Neutrophil (primary cell): ENCODE data around the gene SLAMF7.

ENCODE experiments used
- H3K27ac ChIP-seq: fragments of 200-600 bp; sonication (generic); 2 replicates; pipeline ENCODE4 v1.5.1; 2016; ENCODE audit warnings: mild to moderate bottlenecking, moderate library complexity
- H3K27me3 ChIP-seq: fragments of 200-600 bp; sonication (generic); 2 replicates; pipeline ENCODE4 v1.6.0; 2016; ENCODE audit warnings: mild to moderate bottlenecking
- H3K36me3 ChIP-seq: fragments of 200-600 bp; sonication (generic); 2 replicates; pipeline ENCODE4 v1.5.1; 2017
- H3K4me1 ChIP-seq, 2 experiments: fragments of 200-600 bp in 1 of 2; sonication (generic) in 1 of 2; 1 replicate in 1 of 2; 2 replicates in 1 of 2; pipeline versions ENCODE4 v1.5.1 to v1.6.1; 2013 to 2016; ENCODE audit warnings: low read depth in 1 of 2, low read length in 1 of 2, mild to moderate bottlenecking in 1 of 2, moderate library complexity in 1 of 2; ENCODE audit not compliant: control insufficient read depth in 1 of 2, insufficient read depth in 1 of 2
- H3K4me3 ChIP-seq, 2 experiments: fragments of 200-600 bp in 1 of 2; sonication (generic) in 1 of 2; 1 replicate in 1 of 2; 2 replicates in 1 of 2; pipeline ENCODE4 v1.5.1; 2013 to 2016; ENCODE audit warnings: low read depth in 1 of 2, low read length in 1 of 2, mild to moderate bottlenecking in 1 of 2, moderate library complexity in 1 of 2
- H3K9me3 ChIP-seq: fragments of 200-600 bp; sonication (generic); 2 replicates; pipeline ENCODE4 v1.5.1; 2016
- TF ChIP-seq, protein P1 (sequence below): fragments of 200-600 bp; sonication (generic); IDR thresholded peaks from 2 replicates; pipeline ENCODE4 v1.5.1; 2016; ENCODE audit warnings: antibody characterized with exemption

Gene SLAMF7

DNA sequence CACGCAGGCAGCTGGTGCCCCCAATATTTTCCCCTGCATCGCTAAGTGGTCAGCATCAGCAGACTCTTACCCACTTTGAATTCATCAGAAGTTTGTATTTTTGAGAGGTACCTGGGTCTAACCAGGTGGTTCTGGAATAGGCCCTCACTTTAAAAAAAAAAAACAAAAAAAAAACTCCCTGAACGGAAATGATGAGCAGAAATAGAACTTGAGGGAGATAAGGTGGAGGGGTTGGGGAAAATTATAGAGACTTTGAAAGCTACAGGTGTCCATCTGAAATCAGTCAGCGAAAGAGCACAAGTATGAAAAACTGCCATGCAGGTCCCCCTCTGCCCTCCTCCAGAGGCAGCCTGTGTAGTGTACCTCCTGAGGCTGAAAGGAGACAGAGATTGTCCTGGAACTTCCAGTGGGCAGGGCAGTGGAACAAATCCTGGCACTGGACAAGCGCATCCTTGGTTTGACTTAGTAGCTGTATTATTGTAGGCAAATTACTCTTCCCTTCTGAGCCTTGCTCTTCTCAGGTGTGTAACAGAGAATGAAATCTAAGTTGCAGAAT lies 1.2 kb downstream of the SLAMF7 start:
- no peak overlapping the region for H3K27ac ChIP-seq
- TF ChIP-seq, protein P1, sequence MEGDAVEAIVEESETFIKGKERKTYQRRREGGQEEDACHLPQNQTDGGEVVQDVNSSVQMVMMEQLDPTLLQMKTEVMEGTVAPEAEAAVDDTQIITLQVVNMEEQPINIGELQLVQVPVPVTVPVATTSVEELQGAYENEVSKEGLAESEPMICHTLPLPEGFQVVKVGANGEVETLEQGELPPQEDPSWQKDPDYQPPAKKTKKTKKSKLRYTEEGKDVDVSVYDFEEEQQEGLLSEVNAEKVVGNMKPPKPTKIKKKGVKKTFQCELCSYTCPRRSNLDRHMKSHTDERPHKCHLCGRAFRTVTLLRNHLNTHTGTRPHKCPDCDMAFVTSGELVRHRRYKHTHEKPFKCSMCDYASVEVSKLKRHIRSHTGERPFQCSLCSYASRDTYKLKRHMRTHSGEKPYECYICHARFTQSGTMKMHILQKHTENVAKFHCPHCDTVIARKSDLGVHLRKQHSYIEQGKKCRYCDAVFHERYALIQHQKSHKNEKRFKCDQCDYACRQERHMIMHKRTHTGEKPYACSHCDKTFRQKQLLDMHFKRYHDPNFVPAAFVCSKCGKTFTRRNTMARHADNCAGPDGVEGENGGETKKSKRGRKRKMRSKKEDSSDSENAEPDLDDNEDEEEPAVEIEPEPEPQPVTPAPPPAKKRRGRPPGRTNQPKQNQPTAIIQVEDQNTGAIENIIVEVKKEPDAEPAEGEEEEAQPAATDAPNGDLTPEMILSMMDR = no peak
- H3K27me3 ChIP-seq = no peaks in the 10 kb centered on the region
- H3K9me3 ChIP-seq = no peaks in the 10 kb centered on the region
- H3K4me1 ChIP-seq = peaks cover 15% of the 10 kb centered on the region in 2 experiments
- H3K36me3 ChIP-seq = no peaks in the 10 kb centered on the region
- no peak overlapping the region for H3K4me3 ChIP-seq

DNA sequence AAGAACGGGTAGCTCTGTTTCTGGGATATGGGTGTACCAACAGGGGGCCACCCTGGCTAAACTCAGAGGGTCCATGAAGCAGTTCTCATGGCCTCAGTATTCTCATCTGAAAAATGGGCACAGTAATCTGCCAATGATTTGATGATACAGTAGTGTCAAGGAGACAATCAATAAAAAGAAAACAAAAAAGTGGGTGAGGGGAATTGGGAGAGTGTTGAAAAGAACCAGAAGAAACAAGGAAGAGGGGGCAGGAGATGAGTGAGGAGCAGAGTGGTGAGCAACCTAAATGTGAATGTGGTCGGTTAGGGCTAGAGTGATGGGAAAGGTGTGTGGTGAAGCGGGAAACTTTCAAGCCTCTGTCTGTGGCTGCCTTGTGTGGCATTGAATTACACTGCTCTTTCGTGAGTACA lies 2.0 kb downstream of the SLAMF7 start:
- H3K4me1 ChIP-seq = peaks cover 15% of the 10 kb centered on the region in 2 experiments
- H3K9me3 ChIP-seq = no peaks in the 10 kb centered on the region
- H3K27me3 ChIP-seq = no peaks in the 10 kb centered on the region
- H3K4me3 ChIP-seq = no peak overlapping the region
- H3K36me3 ChIP-seq = no peaks in the 10 kb centered on the region
- H3K27ac ChIP-seq = no peak overlapping the region
- TF ChIP-seq, protein P1 = no peak

DNA sequence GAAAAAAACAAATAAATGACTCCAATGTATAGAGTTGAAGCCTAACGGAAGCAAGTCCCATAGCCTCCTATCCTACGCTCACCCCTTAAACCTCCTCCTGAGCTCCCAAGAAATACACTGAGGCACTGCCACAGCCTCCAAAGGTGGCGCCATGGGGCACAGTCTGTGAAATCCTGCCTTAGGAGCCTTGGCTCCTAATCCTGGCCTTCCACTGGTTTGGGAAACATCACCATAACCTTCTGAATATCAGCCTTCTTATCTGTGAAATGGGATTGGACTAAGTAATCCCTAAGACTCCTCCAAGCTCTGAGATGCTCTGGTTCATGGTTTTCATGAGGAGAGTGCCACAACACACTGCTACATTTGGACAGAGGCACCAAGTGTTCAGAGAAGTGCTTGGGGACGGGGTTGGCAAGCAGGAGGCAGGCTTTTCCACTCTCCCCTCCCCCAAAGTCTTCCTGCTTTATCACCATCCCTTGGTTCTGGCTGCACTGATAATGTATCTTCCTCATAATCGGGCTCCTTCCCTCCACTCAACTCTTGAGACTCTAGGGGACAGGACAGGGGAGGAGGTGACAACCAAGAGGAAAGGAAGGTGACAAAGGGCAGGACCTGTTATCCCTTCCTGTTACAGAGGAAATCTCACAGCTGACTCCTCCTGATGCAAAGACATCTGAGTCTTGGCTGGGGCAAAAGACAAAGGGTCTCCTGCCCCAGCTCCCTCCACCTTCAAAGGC lies 2.7 kb downstream of the SLAMF7 start:
- peaks cover 15% of the 10 kb centered on the region in 2 experiments for H3K4me1 ChIP-seq
- no peak overlapping the region for H3K4me3 ChIP-seq
- H3K27ac ChIP-seq = no peak overlapping the region

DNA sequence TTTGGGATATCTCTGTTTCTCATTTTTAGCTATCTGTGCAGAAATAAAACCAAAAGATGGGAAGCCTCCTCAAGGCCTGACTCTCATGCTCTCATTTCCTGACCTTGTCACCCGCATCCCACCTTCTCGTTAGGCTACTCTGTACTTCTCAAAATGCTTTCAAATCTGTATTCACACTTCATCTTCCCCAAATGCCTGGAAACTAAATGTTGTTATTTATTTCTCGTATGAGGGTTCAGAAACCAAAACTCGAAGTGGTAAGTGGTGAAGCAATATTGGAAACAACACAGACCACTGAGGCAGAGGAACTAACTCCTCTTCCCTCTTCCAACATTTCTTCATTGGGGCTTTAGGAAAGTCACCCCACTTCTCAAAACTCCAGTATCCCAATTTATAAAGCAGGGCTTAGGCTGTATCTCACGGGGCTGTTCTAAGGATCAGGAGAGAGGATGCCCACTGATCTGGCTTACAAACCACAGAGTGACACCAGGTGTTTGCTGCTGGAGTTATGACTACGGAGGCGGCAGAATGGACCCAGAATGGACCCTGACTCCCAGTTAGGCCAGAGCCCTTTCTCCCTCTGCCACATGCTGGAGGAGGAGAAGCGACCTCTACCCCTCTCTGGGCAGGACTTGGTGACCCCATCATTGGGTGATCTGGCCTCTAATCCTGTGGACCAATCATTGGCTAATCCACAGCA lies 3.5 kb downstream of the SLAMF7 start:
- Histone ChIP-seq H3K9me3 (no peaks in the 10 kb centered on the region), H3K4me3 (no peak overlapping the region), H3K4me1 (peaks cover 15% of the 10 kb centered on the region in 2 experiments), H3K36me3 (no peaks in the 10 kb centered on the region), H3K27ac (no peak overlapping the region), H3K27me3 (no peaks in the 10 kb centered on the region)
- TF ChIP-seq, protein P1 = no peak

More for the DNA sequence above, 2.7 kb downstream of the SLAMF7 start:
- Histone ChIP-seq H3K36me3 (no peaks in the 10 kb centered on the region), H3K27me3 (no peaks in the 10 kb centered on the region), H3K9me3 (no peaks in the 10 kb centered on the region)
- TF ChIP-seq, protein P1 = no peak

DNA sequence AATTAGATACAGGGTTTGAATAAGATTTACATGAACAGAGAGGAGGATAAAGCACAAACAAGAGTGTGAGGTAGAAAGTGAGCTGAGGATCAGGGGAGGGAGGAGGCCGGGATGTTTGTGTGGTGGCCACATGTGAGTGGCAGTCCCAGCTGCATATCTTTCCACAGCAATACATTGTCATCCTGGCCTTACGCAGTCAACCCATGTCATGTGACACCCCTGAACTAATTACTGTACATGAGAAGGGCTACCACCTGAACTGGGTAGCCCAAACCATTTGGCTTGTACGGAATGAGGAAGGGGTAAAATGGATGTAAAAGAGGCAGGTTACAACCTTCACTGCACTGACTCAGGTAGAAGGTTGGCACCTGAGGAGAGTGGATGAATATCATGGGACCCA lies 4.2 kb downstream of the SLAMF7 start:
- H3K36me3 ChIP-seq = no peaks in the 10 kb centered on the region
- H3K4me1 ChIP-seq = peaks cover 15% of the 10 kb centered on the region in 2 experiments
- no peak overlapping the region for H3K27ac ChIP-seq
- TF ChIP-seq, protein P1 = no peak
- no peak overlapping the region for H3K4me3 ChIP-seq
- H3K9me3 ChIP-seq = no peaks in the 10 kb centered on the region
- H3K27me3 ChIP-seq = no peaks in the 10 kb centered on the region
